CD4-positive, alpha-beta T cell (primary cell): ENCODE results near the gene TRIML2. TPM values are rescaled to one million over a fixed set of nuclear protein-coding genes. Genes with fewer than 3 reads are reported as not detected.

ENCODE experiments used
- ATAC-seq: fragments of 200-7000 bp; cut with Tn5 transposase; one replicate; pipeline ENCODE4 v1.10.0; 2022; ENCODE audit warnings: mild to moderate bottlenecking; ENCODE audit not compliant: poor library complexity
- CTCF ChIA-PET: fragments of 350-600 bp; sonication (Branson Sonifier 250); formaldehyde crosslinking; loops from one replicate; lab custom pipeline; 2021; ENCODE audit warnings: antibody characterized with exemption, inconsistent platforms; lab: Charles Lee
- POLR2A ChIA-PET: fragments of 350-600 bp; sonication (Branson Sonifier 250); formaldehyde crosslinking; loops from one replicate; lab custom pipeline; 2021; ENCODE audit warnings: antibody characterized with exemption, inconsistent platforms; lab: Charles Lee
- DNase-seq, 14 experiments: peaks; one replicate each; pipeline ENCODE4 v3.0.0-alpha.2; 2013 to 2020; ENCODE audit warnings: mixed read lengths in 2 of 14
- H3K27ac ChIP-seq, 2 donors: one replicate each; pipeline versions ENCODE4 v1.5.1 to v1.7.0; 2013; ENCODE audit warnings: low read length in 2 of 2, low read depth in 1 of 2, mild to moderate bottlenecking in 1 of 2
- H3K27me3 ChIP-seq, 2 experiments: 1 replicate in 1 of 2; 2 replicates in 1 of 2; pipeline versions ENCODE4 v1.6.1 to v1.7.0; 2013; ENCODE audit warnings: low read length in 2 of 2, control low read depth in 1 of 2, mild to moderate bottlenecking in 1 of 2, moderate library complexity in 1 of 2; ENCODE audit not compliant: insufficient read depth in 2 of 2, control insufficient read depth in 1 of 2
- H3K36me3 ChIP-seq: one replicate; pipeline ENCODE4 v1.6.1; 2013; ENCODE audit warnings: low read length, control low read depth; ENCODE audit not compliant: insufficient read depth
- H3K4me1 ChIP-seq: one replicate; pipeline ENCODE4 v1.6.1; 2013; ENCODE audit warnings: low read length, control low read depth; ENCODE audit not compliant: insufficient read depth
- H3K4me3 ChIP-seq: one replicate; pipeline ENCODE4 v1.5.1; 2013; ENCODE audit warnings: mild to moderate bottlenecking, low read length, moderate library complexity
- H3K9me3 ChIP-seq, 2 experiments: 1 replicate in 1 of 2; 2 replicates in 1 of 2; pipeline versions ENCODE4 v1.6.1 to v1.7.0; 2013; ENCODE audit warnings: low read length in 2 of 2, mild to moderate bottlenecking in 2 of 2, control low read depth in 1 of 2, moderate library complexity in 1 of 2; ENCODE audit not compliant: control insufficient read depth in 1 of 2, insufficient read depth in 1 of 2
- H3K27ac Mint-ChIP-seq: one replicate; pipeline ENCODE4 v1.8.0; 2020; ENCODE audit warnings: mixed read lengths
- H3K27me3 Mint-ChIP-seq: one replicate; pipeline ENCODE4 v1.8.0; 2021; ENCODE audit warnings: mixed read lengths
- H3K36me3 Mint-ChIP-seq: one replicate; pipeline ENCODE4 v1.8.0; 2021; ENCODE audit warnings: low read depth, mixed read lengths
- H3K4me1 Mint-ChIP-seq: one replicate; pipeline ENCODE4 v1.8.0; 2021; ENCODE audit warnings: low read depth, mixed read lengths
- H3K4me3 Mint-ChIP-seq: one replicate; pipeline ENCODE4 v1.8.0; 2020; ENCODE audit warnings: mild to moderate bottlenecking, mixed read lengths
- H3K9me3 Mint-ChIP-seq: one replicate; pipeline ENCODE4 v1.8.0; 2020; ENCODE audit warnings: mixed read lengths
- intact Hi-C, 2 experiments: fragments of 100-400 bp; cut with DNase I in 1 of 2; cut with micrococcal nuclease in 1 of 2; formaldehyde crosslinking; loops; one replicate each; pipeline versions ENCODE4 v1.15.1 to v1.9.0; 2023 to 2025; cut with DNase I, micrococcal nuclease
- total RNA-seq, 174 experiments: library from RNA in 2 of 174; stranded (reverse) in 2 of 174; gene quantifications; one replicate each; pipeline ENCODE4 v1.2.3 and lab custom pipeline; 2021 to 2026
- TF ChIP-seq, protein P1 (sequence below): fragments of 200-600 bp; IDR thresholded peaks from one replicate; pipeline ENCODE4 v1.8.0; 2022; ENCODE audit warnings: antibody characterized with exemption, mild to moderate bottlenecking

The TRIML2 gene
- total RNA-seq, 2 experiments from 2014 or later, result not detected

DNA sequence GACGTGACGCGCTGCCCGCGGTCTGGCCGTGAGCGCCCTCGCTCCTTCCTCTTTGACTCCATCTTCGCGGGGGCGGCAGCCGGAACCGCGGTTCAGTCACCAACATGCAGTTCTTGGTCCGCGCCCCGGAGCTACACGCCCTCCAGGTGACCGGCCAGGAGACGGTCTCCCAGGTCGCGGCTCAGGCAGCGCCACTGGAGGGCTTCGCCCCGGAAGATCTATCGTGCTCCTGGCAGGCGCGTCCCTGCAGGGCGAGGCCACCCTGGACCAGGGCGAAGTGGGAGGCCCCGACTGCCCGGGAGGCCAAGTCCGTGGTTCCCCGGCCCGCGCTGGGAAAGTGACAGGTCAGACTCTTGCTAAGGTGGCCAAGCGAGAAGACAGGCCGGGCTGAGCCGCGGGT, 2.9 kb downstream of the TRIML2 start:
- Histone ChIP-seq H3K27me3 (no peaks in the 10 kb centered on the region), H3K36me3 (no peaks in the 10 kb centered on the region), H3K9me3 (peaks cover 0 to 36% of the 10 kb centered on the region in 2 experiments), H3K27ac (no peak overlapping the region), H3K4me1 (no peaks in the 10 kb centered on the region), H3K4me3 (no peak overlapping the region)
- H3K27ac Mint-ChIP-seq, result no peak overlapping the region
- no peaks in the 10 kb centered on the region for H3K4me1 Mint-ChIP-seq
- DNase-seq (peak in 1 of 14 experiments; percentile 7), ATAC-seq (no peak)
- H3K27me3 Mint-ChIP-seq, result no peaks in the 10 kb centered on the region
- H3K36me3 Mint-ChIP-seq, result no peaks in the 10 kb centered on the region
- ChIA-PET POLR2A (no interaction called here), CTCF (no interaction called here)
- TF ChIP-seq, protein P1, sequence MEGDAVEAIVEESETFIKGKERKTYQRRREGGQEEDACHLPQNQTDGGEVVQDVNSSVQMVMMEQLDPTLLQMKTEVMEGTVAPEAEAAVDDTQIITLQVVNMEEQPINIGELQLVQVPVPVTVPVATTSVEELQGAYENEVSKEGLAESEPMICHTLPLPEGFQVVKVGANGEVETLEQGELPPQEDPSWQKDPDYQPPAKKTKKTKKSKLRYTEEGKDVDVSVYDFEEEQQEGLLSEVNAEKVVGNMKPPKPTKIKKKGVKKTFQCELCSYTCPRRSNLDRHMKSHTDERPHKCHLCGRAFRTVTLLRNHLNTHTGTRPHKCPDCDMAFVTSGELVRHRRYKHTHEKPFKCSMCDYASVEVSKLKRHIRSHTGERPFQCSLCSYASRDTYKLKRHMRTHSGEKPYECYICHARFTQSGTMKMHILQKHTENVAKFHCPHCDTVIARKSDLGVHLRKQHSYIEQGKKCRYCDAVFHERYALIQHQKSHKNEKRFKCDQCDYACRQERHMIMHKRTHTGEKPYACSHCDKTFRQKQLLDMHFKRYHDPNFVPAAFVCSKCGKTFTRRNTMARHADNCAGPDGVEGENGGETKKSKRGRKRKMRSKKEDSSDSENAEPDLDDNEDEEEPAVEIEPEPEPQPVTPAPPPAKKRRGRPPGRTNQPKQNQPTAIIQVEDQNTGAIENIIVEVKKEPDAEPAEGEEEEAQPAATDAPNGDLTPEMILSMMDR, result no peak
- no peak overlapping the region for H3K4me3 Mint-ChIP-seq
- intact Hi-C loops, result no loop called here
- peaks cover 13% of the 10 kb centered on the region for H3K9me3 Mint-ChIP-seq

DNA sequence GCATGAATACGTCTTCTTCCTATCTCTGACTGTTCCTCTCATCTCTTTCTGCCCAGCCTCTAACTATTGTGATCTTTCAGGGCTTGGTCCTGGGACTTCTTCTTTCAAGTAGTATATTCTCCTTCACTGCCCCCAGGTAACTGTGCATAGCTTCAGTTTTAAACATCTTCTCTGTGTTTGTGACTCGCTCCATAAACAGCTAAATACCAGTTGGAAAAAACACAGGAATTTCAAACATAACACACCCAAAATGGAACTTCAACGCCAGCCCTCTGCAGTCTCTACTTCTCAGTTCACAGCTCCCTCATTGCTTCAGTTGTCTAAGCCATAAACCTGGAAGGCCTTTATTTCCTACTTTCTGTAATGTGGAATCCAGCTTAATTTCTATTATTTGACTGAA, 16.6 kb downstream of the TRIML2 start:
- Mint-ChIP-seq H3K27ac (no peak overlapping the region), H3K27me3 (no peaks in the 10 kb centered on the region), H3K9me3 (peaks cover 11% of the 10 kb centered on the region), H3K4me3 (no peak overlapping the region), H3K4me1 (no peaks in the 10 kb centered on the region), H3K36me3 (no peaks in the 10 kb centered on the region)
- Histone ChIP-seq H3K9me3 (peaks cover 0 to 36% of the 10 kb centered on the region in 2 experiments), H3K36me3 (no peaks in the 10 kb centered on the region), H3K4me1 (no peaks in the 10 kb centered on the region), H3K27ac (no peak overlapping the region), H3K4me3 (no peak overlapping the region), H3K27me3 (no peaks in the 10 kb centered on the region)
- CTCF ChIA-PET, result no interaction called here
- DNase-seq (no peak), ATAC-seq (no peak)
- POLR2A ChIA-PET, result no interaction called here
- intact Hi-C loops, result no loop called here
- TF ChIP-seq, protein P1, result no peak

DNA sequence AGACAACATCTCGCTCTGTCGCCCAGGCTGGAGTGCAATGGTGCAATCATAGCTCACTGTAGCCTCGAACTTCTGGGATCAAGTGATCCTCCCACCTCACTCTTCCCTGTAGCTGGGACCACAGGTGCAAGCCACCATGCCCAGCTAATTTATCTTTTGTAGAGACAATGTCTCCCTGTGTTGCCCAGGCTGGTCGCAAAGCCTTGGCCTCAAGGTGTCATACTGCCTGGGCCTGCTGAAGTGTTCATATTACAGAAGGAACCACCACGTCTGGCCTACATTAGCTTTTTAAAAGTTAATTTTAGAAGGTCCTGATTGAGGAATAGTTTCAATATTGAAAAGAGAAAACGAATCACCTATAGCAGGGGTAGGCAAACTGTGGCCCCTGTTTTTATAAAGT, 22.5 kb downstream of the TRIML2 start:
- no peaks in the 10 kb centered on the region for H3K36me3 Mint-ChIP-seq
- no peaks in the 10 kb centered on the region for H3K4me1 Mint-ChIP-seq
- ATAC-seq (no peak), DNase-seq (no peak)
- TF ChIP-seq, protein P1, result no peak
- no peak overlapping the region for H3K4me3 Mint-ChIP-seq
- ChIA-PET POLR2A (no interaction called here), CTCF (no interaction called here)
- no peaks in the 10 kb centered on the region for H3K27me3 ChIP-seq
- peaks cover 0 to 35% of the 10 kb centered on the region in 2 experiments for H3K9me3 ChIP-seq
- H3K27ac Mint-ChIP-seq, result no peak overlapping the region
- intact Hi-C loops, result no loop called here
- H3K4me3 ChIP-seq, result no peak overlapping the region
- peaks cover 24% of the 10 kb centered on the region for H3K9me3 Mint-ChIP-seq
- no peak overlapping the region for H3K27ac ChIP-seq
- H3K36me3 ChIP-seq, result no peaks in the 10 kb centered on the region
- H3K4me1 ChIP-seq, result no peaks in the 10 kb centered on the region
- H3K27me3 Mint-ChIP-seq, result no peaks in the 10 kb centered on the region
